NCI-H82 (cell line): Measurements from ENCODE around the gene NID1.

Experiments
- DNase-seq: peaks from one replicate; lab custom pipeline; 2025; lab: John Stamatoyannopoulos, UW

Gene NID1, protein sequence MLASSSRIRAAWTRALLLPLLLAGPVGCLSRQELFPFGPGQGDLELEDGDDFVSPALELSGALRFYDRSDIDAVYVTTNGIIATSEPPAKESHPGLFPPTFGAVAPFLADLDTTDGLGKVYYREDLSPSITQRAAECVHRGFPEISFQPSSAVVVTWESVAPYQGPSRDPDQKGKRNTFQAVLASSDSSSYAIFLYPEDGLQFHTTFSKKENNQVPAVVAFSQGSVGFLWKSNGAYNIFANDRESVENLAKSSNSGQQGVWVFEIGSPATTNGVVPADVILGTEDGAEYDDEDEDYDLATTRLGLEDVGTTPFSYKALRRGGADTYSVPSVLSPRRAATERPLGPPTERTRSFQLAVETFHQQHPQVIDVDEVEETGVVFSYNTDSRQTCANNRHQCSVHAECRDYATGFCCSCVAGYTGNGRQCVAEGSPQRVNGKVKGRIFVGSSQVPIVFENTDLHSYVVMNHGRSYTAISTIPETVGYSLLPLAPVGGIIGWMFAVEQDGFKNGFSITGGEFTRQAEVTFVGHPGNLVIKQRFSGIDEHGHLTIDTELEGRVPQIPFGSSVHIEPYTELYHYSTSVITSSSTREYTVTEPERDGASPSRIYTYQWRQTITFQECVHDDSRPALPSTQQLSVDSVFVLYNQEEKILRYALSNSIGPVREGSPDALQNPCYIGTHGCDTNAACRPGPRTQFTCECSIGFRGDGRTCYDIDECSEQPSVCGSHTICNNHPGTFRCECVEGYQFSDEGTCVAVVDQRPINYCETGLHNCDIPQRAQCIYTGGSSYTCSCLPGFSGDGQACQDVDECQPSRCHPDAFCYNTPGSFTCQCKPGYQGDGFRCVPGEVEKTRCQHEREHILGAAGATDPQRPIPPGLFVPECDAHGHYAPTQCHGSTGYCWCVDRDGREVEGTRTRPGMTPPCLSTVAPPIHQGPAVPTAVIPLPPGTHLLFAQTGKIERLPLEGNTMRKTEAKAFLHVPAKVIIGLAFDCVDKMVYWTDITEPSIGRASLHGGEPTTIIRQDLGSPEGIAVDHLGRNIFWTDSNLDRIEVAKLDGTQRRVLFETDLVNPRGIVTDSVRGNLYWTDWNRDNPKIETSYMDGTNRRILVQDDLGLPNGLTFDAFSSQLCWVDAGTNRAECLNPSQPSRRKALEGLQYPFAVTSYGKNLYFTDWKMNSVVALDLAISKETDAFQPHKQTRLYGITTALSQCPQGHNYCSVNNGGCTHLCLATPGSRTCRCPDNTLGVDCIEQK

DNA sequence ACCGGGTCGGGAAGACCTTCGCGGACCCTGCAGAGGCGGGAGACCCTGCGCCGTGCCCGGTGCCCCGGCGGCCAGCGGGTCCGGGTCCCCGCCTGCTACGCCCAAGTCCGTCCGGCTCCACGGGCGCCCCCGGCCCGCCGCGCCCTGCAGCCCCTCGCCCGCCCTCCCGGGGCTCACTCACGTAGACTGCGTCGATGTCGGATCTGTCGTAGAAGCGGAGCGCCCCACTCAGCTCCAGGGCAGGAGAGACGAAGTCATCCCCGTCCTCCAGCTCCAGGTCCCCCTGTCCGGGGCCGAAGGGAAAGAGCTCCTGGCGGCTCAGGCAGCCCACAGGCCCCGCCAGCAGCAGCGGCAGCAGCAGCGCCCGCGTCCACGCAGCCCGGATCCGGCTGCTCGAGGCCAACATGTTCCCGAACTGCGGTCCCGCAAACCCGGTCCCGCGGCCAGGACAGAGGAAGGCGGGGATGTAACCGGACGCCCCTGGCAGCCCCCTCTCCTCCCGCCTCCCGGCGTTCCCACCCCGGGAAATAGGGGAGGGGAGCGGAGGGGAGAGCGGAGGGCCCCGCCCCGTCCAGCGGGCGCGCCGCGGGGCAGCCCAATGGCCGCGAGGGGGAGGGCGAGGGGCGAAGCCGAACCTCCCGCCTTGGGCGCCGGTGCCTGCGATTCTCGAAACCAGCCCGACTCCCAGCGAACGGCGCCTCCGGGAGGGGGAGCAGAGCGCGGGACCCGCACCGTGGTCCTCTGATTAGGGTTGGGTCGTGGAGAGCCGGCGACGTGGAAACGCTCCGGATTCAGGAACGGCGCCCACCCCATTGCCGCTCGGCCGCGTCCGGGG lies at the start of gene NID1:
Gene NID1 (minus strand): TSS at position 417 of the 835 bp plus-strand sequence. CDS start 11 bp downstream, at position 406.
- DNase-seq, result peak; percentile 73

DNA sequence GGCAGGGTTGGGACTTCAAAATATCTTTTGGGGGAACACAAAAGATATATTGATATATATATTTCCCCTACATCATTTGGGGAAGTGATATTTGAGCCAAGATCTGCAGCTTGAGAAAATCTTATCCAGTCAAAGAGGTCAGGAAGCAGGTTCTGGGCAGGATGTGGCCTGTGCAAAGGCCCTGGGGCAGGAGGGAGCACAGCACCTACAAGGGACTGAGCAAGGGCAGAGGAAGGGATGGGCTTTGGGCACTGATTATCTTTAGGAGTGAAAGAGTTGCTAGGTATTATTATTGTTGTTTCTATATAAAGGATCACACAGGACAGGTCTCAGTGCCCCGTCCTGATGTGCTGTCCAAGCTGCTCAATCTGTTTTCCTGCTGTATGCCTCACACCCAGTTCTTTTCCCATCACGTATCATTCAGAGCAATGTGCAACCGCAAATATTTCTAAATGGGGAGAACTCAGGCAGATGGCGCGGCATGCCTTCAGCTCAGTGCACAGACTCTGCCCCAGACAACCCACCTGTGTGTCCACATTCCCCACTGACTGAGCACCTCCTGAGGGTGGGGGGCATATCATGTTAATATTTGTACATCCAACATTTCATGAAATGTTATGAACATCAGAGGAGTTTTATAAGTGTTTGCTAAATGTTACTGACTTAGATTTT lies 49.3 kb upstream of the NID1 start:
- no peak for DNase-seq

DNA sequence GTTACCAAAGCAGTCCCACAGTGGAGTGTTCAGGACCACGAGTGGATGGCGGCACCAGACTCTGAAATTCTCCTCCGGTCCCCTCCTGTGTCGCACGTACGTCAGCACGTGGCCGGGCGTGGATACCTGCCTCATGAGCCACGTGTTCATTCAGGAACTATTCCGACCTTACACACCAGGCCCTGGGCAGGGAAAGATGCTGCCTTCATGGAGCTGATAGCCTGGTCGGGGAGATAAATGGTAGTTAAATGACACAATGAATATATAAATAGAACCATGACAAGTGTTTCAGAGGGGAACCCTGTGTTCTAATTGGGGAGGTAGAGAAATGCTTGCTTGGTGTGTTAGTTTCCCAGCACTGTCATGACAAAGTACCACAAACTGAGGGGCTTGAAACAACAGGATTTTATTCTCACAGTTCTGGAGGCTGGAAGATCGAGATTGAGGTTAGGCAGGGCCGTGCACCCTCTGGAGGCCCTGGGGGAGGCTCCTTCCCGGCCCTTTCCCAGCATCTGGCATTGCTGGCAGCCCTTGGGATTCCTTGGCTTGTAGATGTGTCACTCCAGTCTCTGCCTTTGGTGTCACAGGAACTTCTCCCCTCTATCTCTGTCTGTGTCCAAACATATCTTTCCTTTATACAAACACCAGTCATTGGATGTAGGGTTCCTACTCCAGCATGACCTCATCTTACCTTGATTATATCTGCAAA lies 48.6 kb upstream of the NID1 start:
- no peak for DNase-seq

DNA sequence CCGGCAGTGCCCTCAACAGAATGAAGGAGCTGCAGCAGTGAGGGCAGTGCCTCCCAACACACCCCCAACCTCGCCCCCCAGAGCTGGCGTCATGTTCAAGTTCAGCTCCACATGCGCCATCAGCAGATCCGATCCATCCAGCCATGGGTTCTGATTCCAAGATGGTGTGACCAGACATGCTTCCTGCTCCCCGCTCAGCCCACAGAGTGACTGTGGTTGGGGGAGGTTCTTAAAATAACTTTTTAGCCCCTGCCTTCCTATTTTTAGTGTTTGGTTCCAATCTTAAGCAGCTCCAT lies 47.4 kb upstream of the NID1 start:
- no peak for DNase-seq

DNA sequence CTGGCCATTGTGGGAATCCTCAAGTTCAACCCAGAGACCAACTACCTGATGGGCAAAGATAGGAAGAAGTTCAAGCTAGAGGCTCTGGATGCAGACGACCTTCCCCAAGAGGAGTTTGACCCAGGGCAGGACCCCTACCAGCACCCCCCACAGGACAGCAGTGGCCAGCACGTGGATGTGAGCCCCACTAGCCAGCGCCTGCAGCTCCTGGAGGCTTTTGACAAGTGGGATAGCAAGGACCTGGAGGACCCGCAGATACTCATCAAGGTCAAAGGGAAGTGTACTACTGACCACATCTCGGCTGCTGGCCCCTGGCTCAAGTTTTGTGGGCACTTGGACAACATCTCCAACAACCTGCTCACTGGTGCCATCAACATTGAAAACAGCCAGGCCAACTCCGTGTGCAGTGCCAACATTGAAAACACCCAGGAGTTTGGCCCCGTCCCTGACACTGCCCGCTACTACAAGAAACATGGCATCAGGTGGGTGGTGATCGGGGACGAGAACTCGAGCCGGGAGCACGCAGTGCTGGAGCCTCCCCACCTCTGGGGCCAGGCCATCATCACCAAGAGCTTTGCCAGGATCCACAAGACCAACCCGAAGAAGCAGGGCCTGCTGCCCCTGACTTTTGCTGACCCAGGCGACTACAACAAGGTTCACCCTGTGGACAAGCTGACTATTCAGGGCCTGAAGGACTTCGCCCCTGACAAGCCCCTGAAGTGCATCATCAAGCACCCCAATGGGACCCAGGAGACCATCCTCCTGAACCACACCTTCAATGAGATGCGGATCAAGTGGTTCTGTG lies 46.8 kb upstream of the NID1 start:
- no peak for DNase-seq

DNA sequence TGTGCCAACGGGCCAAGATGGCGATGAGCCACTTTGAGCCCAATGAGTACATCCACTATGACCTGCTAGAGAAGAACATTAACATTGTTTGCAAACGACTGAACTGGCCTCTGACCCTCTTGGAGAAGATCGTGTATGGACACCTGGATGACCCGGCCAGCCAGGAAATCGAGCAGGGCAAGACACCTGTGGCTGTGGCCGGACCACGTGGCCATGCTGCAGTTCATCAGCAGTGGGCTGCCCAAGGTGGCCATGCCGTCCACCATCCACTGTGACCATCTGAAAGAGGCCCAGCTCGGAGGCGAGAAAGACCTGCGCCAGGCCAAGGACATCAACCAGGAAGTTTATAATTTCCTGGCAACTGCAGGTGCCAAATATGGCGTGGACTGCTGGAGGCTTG lies 45.2 kb upstream of the NID1 start:
- no peak for DNase-seq

DNA sequence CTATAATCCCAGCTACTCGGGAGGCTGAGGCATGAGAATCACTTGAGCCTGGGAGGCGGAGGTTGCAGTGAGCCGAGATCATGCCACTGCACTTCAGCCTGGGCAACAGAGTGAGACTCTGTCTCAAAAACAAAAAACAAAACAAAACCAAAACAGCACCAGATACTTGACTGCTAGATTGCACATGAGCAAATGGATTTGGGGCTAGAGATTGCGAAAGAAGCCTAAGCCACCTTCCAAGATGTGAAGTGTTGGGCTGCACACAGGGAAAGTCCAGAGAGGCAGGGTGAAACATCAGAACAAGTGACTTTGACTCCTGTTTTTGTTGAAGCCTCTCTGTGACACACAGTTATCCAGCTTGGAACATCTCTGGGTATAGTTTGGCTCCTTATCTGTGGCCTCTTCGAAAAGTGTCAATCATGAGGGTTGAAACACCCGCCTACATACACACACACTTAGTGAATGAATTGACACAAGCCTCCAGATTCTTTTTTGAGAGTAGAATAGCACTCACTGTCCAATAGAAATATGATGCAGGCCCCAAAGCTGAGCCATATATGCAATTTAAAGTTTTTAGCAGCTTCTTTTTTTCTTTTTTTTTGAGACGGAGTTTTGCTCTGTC lies 43.2 kb upstream of the NID1 start:
- DNase-seq, result no peak

DNA sequence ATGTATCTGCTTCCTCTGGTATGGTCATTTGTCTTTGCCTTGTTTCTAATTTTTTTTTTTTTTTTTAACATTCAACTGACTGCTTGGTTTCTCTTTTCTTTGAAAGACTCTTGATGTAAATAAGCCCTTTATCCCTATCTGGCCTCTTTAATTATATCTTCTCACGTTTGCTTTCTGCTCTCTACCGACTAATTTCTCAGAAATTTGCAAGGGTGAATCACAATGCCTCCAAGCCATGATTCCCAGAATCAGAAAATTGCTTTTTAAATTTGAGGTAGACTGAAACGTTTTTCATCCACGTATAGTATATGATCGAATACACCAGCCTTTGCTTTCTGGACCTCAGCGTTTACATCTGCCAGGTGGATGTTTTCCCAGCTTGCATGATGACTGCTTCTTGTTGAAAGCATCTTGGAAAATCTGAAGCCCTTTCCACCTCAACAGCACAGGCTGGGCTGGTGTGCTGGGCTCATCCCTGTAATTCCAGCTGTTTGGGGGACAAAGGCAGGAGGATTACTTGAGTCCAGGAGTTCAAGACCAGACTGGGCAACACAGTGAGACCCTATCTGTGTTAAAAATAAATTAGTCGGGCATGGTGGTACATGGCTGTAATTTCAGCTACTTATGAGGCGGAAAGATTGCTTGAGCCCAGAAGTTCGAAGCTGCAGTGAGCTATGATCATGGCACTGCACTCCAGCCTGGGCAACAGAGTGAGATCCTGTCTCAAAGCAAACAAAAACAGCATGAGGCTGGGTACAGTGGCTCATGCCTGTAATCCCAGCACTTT lies 42.4 kb upstream of the NID1 start:
- no peak for DNase-seq

DNA sequence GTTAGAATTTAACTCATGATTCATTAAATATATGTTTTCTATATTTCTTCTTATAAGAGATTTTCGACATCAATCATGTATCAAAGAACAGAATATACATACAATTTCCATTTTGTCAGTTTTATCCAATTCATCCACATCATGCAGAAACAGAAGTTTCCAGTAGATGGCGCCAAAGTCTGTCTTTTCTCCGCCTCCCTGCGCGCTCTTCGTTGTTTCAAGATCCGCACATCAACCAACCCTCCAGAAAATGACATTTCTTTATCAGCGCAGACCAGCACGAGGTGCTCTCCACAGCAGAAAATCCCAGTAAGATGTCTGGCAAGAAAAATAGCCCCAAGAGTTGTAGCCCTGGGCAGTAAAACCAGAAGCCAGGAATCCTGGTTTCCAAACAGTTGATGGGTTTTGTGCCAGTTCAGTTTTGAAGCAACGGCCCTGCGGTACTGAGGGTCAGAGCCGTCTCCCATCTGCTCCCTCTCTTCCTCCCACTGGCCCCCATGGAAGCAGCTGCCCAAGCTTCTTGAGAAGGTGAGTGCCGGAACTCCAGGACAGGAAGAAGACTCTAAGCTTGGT lies 38.8 kb upstream of the NID1 start:
- peak; percentile 73 for DNase-seq

DNA sequence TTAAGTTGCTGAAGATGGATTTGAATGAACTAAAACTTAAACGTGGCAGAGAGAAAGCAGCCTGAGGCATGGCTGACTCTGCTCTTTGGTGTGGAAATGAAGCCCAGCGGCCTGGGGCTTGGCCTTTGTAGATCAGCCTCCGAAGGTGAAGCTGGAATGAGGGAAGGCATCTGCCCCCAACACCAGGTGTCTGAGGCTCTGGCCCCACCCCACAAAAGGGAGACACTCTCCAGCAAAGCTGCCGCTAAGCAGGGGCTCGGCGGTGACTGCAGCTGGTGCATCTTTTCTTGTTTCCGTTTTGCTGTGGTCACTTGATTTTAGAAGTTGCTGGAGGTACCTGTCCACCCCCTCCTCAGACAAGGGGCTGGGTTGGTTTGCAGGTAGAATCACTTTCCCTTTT lies 38.2 kb upstream of the NID1 start:
- no peak for DNase-seq

DNA sequence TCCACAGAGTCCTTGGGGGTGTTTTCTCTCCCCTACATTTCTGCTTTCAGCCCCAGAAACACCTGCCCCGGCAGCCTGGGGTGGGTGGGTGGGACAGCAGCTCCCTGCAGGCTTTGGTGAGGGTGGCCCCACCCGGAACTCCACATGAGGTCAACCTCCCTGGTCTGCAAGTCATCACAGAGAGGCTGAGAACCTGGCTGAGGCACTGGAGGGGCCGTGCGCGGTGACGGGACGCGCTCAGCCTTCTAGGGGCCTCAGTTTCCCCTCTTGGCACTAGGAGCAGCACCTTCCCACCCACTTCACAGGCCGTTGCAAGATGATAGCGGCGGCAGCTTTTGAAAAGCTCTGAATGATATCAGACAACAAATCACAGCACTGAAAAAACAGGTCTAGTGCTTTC lies 37.7 kb upstream of the NID1 start:
- no peak for DNase-seq

DNA sequence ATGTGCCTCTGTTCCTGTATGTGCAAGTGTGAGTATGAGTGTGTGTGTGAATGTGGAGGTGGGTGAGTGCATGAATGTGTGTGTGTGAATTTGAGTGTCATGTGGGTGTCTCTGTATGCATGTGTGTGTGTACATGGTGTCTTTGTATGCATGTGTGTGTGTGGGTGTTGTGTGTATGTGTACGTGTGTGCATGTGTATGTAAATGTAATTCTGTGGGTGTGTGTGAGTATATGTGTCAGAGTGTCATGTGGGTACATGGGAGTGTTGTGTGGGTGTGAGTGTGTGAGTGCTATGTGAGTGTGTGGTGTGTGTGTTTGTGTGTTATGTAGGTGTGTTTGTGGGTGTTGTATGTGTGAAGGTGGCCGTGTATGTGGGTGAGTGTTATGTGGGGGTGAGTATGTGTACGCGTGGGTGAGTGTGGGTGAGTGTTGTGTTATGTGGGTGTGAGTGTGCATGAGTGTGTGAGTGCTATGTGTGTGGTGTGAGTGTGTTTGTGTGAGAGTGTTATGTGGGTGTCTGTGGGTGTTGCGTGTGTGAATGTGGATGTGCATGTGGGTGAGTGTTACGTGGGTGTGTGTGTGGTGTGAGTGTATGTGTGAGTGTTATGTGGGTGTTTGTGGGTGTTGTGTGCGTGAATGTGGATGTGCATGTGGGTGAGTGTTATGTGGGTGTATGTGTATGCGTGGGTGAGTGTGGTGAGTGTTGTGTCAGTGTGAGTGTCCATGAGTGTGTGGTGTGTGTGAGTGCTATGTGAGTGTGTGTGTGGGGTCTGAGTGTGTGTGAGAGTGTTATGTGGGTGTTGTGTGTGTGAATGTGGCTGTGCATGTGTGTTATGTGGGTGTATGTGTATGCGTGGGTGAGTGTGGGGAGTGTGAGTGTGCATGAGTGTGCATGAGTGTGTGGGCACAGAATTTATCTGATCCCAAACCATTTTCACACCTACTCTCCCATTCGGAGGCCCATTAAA lies 36.6 kb upstream of the NID1 start:
- DNase-seq, result no peak

DNA sequence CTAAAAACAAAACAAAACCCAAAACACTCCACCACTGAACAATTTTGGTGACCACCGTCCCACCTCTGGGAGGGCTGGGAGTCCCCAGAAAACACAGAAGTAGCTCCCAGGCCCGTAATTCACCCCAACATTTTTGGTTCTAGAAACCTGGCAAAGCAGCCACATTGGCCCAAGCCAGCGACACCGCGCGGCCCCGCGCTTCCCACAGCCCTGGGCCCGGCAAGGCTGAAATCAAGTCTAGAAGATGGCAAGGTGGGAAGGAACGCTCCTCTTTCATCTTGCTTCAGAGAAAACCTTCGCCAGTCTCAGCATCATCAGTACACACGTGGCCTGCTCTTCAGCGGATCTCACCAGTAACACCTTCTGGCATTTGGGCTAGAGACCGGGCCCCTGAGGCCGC lies 35.9 kb upstream of the NID1 start:
- no peak for DNase-seq

DNA sequence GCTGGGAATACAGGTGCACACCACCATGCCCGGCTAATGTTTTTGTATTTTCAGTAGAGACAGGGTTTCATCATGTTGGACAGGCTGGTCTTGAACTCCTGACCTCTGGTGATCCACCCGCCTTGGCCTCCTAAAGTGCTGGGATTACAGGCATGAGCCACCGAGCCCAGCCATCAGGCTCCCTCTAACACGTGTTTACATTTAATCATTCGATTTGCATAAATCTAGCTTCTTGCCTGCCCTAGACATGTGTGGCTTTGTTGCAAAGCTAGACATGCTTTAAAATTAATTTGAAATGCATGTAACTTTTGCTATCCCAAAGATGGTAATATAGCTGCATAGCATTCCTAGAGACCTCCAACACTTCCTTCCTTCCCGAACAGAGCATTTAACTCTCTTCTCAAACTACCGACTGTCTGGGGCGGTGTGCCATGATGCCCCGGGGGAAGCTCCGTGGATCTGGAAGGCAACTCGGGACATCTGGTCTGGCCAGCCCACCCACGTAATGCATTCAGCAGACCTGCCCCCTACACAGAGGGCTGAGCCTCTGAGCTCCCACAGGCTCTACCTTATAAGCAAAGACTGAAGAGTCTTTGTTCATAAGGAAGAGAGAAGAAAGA lies 34.6 kb upstream of the NID1 start:
- DNase-seq, result no peak

DNA sequence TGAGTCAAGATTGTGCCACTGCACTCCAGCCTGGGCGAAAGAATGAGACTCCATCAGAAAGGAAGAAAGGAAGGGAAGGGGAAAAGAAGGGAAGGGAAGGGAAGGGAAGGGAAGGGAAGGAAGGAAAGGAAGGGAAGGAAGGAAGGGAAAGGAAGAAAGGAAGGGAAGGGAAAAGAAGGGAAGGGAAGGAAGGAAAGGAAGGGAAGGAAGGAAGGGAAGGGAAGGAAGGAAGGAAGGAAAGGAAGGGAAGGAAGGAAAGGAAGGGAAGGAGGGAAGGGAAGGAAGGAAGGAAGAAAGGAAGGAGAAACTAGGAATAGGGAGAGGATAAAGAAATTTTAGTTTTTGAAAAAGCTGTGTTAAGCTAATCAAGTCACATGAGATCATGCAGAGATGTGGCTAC lies 33.4 kb upstream of the NID1 start:
- no peak for DNase-seq
